Activated T-cell treated with anti-CD3 and anti-CD28 coated beads for 24 hours (primary cell): ENCODE results near the gene CDKN2A.

Experiments used
- DNase-seq: peaks from one replicate; pipeline ENCODE4 v3.0.0-alpha.2; 2020; ENCODE audit warnings: low read depth

The CDKN2A gene

DNA sequence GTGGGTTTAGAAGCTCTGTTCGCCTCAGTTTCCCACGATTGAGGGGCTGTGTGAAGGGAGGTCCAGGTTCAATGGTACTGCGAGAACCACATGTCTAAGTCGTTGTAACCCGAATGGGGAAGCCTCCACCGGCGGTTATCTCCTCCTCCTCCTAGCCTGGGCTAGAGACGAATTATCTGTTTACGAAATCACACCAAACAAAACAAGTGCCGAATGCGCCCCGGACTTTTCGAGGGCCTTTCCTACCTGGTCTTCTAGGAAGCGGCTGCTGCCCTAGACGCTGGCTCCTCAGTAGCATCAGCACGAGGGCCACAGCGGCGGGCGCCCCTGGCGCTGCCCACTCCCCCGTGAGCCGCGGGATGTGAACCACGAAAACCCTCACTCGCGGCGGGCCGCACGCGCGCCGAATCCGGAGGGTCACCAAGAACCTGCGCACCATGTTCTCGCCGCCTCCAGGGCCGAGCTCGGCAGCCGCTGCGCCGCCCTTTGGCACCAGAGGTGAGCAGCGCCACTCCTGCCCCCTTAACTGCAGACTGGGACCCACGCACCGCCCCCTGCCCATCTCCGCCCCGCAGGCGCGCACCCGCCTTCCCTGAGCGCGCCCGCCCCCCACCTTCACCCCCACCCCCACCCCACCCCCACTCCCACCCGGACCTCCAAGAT lies at the start of gene CDKN2A:
Gene CDKN2A, minus strand, starts transcription at position 500 of the 663 bp plus-strand sequence.
- DNase-seq = no peak

DNA sequence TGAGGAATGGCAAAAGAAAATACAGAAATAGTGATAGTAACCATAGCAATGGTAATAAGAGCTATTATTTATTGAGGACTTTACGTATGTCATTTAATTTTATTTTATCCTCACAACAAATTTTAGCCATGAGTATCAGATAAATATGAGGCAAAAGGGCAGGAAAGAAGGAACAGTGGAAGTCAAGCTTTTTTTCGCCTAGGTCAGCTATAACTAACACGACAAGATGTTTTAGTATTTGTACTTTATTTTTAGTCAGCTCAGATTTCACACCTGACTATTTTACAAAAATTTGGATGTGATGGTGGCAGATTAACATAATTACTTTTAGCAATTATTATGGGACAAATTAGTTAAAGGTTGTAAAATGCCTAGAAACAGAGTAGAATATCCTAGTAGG lies 49.7 kb upstream of the CDKN2A start:
- DNase-seq = no peak

DNA sequence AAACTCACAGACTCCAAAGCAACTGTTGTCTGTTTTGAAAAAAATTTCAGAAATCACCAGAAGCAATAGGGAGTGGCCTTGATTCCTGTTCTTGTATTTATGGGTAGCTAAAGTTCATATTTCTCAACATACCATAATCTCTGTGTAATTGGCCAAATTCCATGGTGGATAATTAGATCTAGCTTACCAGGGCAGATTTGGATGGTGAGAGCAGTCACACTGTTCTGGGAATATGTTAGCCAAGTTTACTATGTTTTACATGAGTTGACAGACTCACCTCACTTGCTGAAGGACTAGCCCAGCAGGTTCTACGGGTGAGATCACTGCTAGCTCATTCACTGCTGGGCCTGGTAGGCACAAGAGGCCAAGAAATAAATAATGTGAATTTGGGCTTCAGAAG lies 47.6 kb upstream of the CDKN2A start:
- no peak for DNase-seq

DNA sequence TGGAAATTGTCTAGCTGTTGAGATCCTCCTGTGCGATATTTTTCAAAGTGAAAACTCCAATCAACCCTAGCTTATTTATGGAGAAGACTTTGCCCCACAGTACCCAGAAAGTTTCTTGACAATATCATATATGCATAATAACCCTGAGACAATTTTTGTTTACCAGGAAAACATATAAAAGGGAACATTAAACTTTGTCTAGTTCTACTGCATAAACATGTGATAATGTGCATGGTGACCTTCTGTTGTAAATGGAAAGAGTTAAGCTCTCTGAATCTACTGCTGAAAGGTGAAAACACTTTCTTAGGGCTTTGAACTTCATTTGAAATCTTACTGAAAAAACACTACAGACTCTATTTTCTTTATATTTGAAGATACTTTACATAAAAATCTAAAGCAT lies 47.2 kb upstream of the CDKN2A start:
- no peak for DNase-seq

DNA sequence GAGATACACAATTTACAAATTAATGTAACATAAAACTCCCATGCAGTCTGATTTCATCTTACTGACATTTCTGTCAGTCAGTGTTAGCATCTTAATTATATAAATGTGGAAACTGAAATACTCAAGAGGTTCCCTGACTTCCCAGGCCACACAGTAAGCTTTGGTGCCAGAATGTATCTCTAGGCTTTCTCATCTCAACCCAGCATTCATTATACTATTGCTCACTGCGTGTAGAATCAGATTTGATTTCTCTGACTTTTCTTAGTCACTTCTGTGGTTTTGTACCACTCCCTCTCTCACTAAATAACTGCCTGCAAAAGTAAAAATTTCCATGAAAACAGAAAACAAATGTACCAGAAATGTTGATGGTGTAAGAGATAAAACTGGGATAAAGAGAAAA lies 46.6 kb upstream of the CDKN2A start:
- DNase-seq = no peak

DNA sequence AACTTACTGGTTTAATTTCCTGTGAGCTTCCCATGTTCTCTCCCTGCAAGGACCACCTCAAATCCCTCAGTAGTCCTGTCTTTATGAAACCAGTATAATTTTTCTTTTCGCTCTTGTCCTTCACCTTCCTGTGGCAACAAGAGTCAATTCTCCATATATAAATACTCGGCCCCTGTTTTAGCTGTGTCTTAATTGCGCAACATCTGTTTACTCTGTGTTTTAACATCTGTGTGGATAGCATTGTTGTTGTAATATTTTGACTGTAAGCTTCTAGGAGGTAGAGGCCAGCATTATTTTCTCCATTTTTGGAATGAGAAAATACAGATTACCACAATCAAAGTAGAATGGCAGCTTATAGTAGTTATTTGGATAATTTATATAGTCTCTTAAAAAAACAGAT lies 45.1 kb upstream of the CDKN2A start:
- no peak for DNase-seq

DNA sequence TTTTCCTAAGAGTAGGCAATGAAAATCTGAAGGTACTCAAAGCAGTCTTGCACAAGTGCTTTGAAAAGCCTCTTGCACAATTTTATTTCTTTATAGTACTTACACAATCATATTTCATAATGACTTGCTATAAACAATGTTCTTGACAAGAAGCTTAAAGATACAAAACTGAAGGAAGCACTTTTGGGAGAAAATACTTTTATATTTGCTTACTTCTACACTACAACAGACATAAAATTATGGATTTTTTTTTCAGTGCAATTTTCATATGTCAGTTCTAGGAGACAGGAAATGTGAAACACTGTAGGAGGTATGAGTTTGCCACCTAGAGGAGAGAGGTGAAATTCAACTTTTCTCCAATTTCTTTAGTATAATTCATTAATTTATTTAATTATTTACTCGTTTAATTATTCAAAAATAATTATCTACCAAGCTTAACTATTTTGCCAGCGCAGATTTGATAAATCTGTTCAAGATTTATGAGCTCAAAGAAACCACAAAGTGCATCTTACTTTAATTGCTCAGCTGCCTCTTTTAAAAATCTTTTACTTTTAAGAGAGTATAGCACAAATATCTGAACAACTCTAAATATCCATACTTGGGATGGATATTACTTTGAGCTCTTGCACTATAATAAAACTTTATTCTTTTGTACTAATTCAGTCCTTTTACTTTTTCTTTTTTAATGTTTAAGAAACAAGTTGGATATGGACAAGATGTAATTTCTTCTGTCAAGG lies 43.9 kb upstream of the CDKN2A start:
- no peak for DNase-seq

DNA sequence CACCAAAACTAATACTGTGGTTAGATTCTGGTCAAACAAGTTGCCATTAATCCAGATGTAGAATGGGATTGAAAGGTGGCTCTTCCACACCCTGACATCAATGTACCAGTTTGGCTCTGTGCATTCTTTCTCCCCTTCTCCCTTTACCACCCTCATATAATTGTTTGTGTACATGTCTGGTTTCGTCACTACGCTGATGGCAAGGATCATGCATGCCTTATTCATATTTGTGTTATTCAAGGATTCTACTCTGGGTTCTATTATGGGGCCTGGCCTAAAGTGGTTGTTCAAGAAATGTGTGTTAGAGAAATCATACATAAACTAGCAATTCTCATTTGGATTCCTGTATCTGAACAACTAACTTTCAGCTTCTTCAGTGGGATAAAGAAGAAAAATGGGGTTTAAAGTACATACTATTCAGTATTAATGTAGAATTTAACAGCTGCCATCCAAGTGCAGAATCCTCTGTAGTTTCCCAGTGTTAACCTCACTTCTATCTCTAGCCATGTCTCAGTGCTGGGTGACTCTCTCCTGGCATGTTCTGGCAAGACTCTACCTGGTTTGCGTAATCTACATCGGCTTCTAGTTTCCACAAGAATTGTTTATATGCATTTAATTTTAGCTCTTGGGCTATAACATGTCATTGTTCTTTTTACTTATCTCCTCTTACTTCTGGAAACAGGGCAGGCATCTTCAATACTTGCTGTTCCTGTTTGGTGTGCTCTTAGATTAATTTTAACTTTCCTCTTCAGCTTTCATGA lies 42.9 kb upstream of the CDKN2A start:
- no peak for DNase-seq

DNA sequence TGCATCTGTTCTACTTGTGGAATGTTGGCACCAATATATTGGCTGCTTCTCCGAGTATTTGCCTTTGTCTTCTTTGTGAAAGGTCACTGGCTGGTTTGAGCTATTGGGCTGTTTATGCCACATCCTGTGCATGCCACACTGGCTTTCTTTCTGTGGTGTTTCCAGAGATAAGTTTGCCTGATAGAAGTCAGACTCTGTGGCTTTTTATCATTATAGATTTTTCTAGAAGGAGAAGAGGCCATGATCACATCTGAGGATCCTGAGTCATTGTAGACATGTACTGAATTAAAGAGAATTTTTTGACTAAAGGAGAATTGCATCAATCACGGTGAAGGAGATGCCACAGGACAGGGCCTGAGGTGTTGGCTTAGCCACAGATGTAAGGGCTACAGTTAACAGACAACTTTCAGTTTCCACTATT lies 41.4 kb upstream of the CDKN2A start:
- DNase-seq = no peak

DNA sequence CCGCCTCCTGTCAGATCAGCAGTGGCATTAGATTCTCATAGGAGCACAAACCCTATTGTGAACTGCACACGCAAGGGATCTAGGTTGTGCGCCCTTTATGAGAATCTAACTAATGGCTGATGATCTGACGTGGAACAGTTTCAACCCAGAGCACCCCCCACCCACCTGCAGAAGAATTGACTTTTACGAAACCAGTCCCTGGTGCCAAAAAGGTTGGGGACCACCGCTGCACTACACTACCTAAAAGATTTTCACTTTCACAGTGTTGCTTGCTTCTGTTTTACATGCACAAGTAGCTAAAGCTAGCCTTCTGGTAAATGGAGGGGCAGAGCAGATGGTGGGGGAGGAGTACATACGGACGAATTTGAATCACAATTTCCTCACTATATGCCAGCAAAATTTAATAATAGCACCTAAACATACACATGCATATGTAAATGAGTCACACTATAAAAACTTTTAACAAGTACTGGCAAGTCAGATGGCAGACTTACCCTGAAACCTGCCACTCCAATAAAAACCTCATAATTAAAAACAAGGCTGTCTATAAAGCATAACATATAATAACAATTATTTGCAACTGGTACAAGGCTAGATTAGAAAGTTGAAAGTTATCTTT lies 38.9 kb upstream of the CDKN2A start:
- DNase-seq = no peak

DNA sequence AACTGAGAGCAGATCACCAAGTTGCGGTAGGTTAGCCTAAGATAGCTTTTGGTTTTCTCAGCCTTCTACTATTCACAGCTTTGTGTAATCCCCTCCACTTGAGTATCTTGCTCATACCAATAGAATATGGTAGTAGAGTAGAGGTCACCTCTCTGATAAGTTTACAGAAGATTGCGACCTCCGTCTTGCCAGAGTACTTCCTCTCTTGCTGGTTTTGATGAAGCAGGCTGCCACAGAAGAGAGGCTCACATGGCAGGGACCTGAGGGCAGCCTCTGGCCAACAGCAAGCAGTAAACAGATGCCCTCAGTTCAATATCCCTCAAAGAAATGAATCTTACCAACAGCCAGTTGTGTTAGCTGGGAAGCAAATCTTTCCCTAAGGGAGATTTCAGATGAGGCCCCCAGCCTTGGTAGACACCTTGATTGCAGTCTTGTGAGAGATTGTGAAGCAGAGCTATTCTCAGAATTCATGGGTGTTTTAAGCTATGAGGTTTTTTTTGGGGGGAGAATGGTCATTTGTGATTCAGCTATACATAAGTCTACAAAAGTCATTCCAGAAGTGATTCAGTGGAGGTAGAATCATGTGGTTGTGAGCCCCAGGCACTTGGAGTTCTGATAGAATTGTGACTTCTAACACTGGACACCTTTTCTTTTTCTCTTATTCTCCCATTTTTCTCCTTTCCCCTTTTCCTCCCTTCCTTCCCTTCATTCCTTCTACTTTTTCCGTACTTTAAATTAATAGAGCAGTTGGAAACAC lies 37.6 kb upstream of the CDKN2A start:
- DNase-seq = no peak

DNA sequence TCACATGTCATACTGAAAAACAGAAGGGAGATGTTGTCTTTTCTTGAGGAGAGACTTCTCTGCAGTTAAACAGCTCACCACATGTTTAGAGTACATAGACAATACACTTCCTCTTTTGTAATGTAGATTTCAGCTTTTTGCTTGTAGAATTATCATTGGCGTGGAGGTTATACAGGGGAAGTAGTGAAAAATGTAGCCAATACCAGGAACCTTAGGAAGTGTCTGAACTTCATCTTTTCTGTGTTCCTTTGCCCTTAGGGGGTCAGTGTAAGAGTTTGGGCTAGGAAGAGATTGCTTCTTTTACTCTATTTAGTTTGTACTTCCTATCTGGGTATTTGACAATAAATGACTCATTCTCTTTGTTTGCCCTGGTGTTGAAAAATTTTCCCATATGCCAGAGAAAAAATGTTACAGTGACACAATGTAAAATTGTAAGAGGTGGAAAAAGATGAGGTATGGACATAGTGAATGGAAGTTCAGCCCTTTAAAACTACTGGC lies 36.0 kb upstream of the CDKN2A start:
- DNase-seq = no peak

DNA sequence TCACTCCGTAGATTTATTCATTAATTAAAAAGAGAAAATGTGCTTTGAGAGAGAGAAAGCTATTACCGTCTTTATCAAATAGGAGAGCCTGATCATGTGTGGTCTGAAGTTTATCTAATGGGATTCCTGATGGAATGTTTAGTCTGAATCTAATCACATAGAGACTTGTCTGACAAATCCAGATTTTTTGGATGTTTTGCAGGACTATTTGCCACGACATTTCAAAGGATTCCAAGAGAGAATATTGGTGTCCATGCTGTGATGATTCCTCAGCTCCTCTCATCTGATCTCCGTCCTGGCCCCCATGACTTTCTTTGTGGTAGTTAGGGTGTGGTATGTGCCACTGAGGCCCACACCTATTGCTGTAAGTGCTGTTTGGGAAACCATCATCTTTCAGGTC lies 35.0 kb upstream of the CDKN2A start:
- no peak for DNase-seq

DNA sequence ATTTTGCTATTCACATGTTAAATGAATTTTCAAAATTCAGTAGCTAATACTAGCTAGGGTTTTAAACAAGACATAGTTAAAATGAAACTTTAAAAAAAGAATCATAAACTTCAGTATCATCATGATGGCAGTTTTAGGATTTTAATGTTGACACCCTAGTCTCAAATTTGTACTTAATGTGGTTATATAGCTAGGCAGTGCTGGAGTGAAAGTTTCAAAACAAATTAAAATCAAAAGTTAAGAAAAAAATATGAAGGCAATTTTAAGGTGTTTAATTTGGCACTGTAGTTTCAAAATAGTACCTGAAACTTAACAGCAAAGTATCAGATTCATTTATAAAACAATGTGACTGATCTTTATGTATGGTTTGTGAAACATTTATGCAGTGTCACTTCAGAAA lies 34.2 kb upstream of the CDKN2A start:
- no peak for DNase-seq

DNA sequence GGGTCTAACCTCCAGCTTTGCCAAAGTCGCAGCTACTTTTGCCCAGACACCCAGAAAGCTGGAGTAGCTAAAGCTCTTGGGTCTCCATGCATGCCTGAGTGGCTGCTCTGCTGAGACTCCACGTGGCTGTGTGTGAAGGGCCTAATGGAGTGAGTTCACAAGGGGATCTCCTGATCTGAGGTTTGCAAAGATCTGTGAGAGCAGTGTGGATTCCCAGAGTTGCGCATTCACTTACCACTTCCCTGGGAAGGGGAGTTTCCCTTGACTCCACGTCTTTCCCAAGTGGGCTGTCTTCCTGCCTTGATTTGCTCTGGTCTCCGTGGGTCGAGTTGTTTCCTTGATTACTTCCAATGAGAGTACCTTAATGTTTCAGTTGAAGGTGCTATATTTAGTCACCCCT lies 32.5 kb upstream of the CDKN2A start:
- DNase-seq = no peak

DNA sequence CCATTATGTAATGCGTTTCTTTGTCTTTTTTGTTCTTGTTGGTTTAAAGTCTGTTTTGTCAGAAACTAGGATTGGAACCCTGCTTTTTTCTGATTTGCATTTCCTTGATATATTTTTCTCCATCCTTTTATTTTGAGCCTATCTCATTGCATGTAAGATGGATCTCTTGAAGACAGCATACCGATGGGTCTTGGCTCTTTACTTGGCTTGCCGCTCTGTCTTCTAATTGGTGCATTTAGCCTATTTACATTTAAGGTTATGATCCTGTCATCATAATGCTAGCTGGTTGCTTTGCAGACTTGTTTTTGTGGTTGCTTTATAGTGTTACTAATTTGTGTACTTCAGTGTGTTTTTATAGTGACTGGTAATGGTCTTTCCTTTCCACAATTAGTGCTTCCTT lies 28.2 kb upstream of the CDKN2A start:
- DNase-seq = no peak

DNA sequence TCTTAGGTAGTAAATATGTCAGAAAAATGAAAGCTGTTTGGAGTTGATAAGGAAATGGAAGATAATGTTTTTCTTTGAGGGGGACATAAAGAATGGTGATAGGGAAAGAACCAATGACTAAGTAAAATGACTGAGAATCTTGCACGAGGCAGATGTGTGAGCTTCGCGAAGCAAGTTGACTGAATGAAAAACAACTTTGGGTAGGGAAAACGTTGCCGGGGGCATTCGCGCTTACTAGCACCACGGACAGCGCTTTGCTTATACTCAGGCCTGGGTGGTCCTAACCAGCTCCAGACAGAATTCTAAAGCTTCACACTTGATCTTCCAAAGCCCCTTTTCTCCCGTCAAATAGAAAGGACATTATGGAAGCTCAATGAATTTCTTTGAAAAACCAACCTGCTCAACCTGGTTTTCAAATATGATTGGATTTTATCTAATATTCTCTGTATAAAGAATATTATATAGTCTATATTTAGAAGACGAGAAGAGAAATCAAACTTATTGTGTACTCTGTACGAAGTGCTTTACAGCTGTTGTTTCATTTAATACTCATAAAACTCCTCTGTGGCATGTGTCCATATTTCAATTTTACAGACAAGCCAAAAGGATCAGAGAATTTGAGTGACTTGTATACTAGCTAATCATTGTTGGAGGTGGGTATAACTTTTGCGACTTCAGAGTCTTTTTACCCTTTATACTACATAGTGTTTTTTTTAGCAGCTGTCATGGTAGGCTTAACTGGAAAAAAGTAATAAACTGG lies 16.9 kb upstream of the CDKN2A start:
- DNase-seq = no peak

DNA sequence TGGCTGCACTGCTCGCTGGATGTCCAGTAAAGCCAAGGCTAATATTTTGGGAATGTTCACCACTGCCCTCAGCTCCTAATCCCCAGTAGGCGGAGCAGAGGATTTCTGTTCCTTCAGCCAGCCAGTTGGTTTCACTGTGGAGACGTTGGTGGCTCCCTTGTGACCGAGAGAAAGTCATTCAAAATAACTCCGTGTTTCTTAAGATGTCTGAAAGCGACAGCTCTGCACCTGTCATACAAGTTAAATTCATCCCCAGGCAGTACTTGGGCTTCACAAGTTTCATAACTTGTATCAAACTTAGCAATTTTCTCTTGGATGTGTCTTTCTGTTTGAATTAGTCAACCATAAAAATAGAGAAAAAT lies 15.3 kb upstream of the CDKN2A start:
- DNase-seq = no peak

DNA sequence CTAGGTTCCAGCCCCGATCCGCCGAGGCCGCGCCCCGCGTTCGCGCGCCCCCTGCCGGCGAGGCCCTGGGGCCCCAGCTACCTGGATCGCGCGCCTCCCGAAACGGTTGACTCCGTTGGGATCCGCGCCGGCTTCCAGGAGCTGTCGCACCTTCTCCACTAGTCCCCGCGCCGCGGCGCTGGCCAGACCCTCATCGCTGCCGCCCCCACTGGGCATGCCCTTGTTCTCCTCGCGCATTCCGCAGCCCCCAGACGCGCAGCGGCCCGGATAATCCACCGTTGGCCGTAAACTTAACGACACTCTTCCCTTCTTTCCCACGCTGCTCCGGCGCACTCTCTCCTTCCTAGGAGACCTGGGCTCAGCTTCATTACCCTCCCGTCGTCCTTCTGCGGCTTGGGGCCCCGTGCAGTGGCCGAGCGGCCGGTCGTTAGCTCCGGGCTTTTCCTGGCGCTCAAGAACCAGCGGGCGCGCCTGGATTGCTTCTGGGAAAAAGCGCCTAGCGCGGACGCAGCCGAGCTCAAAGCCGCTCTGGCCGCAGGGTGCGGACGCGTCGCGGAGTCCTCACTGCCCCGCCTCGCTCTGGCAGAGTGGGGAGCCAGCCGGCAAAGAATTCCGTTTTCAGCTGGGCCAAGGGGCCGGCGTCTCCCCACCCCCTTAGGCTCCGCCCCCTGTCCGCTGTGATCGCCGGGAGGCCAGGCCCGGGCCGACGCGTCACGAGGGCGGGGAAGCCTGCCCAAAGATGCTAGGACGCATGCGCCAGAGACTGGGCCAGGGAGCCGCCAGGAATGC lies 14.7 kb upstream of the CDKN2A start, which contains the start of gene CDKN2B:
Gene CDKN2B, minus strand, starts transcription at position 589 of the 789 bp plus-strand sequence. Its CDS starts 352 bp downstream, at position 237.
- DNase-seq = peak; percentile 46

DNA sequence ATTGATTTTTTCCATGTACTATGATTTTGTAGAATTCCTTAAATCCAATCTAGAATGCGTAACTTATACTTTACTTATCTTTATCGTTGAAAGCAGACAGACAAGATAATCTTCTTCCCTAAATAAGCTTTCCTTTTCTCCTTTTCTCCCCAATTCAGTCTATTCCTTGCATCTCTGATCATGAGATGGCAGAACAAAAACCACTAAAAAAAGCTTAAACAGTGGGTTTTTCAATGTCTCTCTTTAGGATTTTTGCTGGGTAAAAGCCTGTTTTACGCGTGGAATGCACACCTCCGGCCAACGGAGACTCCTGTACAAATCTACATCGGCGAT lies 14.2 kb upstream of the CDKN2A start:
- DNase-seq = no peak
